Transverse colon (tissue), 4 donors: ENCODE data around the gene CATSPER3. TPM values are rescaled to one million over a fixed set of nuclear protein-coding genes. Genes with fewer than 3 reads are reported as not detected.

Source experiments
- DNase-seq: peaks from one replicate; pipeline ENCODE4 v3.0.0-alpha.2; 2019
- H3K27ac ChIP-seq, 4 donors: fragments of 200-600 bp; sonication (generic); 2 replicates each; pipeline ENCODE4 v1.5.1; 2016 to 2018; ENCODE audit warnings: inconsistent platforms in 4 of 4
- H3K27me3 ChIP-seq: fragments of 200-600 bp; sonication (generic); 2 replicates; pipeline ENCODE4 v1.5.1; 2017; ENCODE audit warnings: inconsistent platforms
- H3K36me3 ChIP-seq, 4 donors: fragments of 200-600 bp; sonication (generic); 2 replicates each; pipeline ENCODE4 v1.5.1; 2017 to 2019; ENCODE audit warnings: inconsistent platforms in 4 of 4
- H3K4me1 ChIP-seq, 4 donors: fragments of 200-600 bp; sonication (generic); 2 replicates each; pipeline ENCODE4 v1.5.1; 2017 to 2020; ENCODE audit warnings: inconsistent platforms in 4 of 4
- H3K4me3 ChIP-seq, 4 donors: fragments of 200-600 bp; sonication (generic); 1 replicate in 1 of 4; 2 replicates in 3 of 4; pipeline versions ENCODE4 v1.5.1 to v1.6.1; 2017 to 2019; ENCODE audit warnings: inconsistent platforms in 4 of 4
- H3K9me3 ChIP-seq, 2 donors: fragments of 200-600 bp; sonication (generic); 2 replicates each; pipeline ENCODE4 v1.5.1; 2017 to 2019; ENCODE audit warnings: inconsistent platforms in 2 of 2
- CTCF ChIP-seq, 5 experiments: fragments of 200-600 bp in 3 of 5; fragments of 450-650 bp in 2 of 5; sonication (generic) in 3 of 5; IDR thresholded peaks; 1 replicate in 2 of 5; 2 replicates in 3 of 5; pipeline ENCODE4 v1.5.1; 2016 to 2017; ENCODE audit warnings: antibody characterized with exemption in 5 of 5, inconsistent platforms in 3 of 5, mild to moderate bottlenecking in 2 of 5, moderate library complexity in 1 of 5
- EP300 ChIP-seq: sonication (generic); formaldehyde crosslinking; IDR thresholded peaks from one replicate; pipeline ENCODE4 v1.6.1; 2017; ENCODE audit warnings: antibody characterized with exemption, low read depth
- POLR2A ChIP-seq: fragments of 450-650 bp; IDR thresholded peaks from one replicate; pipeline ENCODE4 v1.6.1; 2016; ENCODE audit warnings: antibody characterized with exemption, mild to moderate bottlenecking, moderate library complexity
- POLR2AphosphoS5 ChIP-seq, 3 donors: sonication (generic); formaldehyde crosslinking; IDR thresholded peaks; one replicate each; pipeline ENCODE4 v1.6.1; 2016; ENCODE audit warnings: antibody characterized with exemption in 3 of 3
- WGBS, 2 donors: methylation state at CpG; one replicate each; pipeline ENCODE4 v1.1.5; 2018; ENCODE audit warnings: low coverage in 1 of 2; 5-methylcytosine and 5-hydroxymethylcytosine counted together
- in situ Hi-C, 4 donors: fragments of 200-750 bp; cut with MboI; loops; one replicate each; pipeline versions ENCODE4 v1.15.0 to v1.15.1; 2017; ENCODE audit warnings: low sequenced_read_pairs in 3 of 4, low pct_ligation_motif_present in 1 of 4, low pct_unique_long_range_greater_than_20kb in 1 of 4
- intact Hi-C: fragments of 100-400 bp; cut with DNase I; formaldehyde crosslinking; loops from one replicate; pipeline ENCODE4 v1.15.1; 2023; ENCODE audit warnings: low total_unique reads
- total RNA-seq, 4 donors: library from RNA; depleted of rRNA; stranded (reverse); fragments of >200 nt; gene quantifications; one replicate each; pipeline ENCODE4 v1.1.0, GENCODE V29; 2016

CATSPER3 gene
- total RNA-seq, 4 donors from 2014 or later, result 0.32 to 4.1 (median 1.1) TPM; not detected in 1

GRCh38 chr5:135030956-135031812, 63.5 kb downstream of the CATSPER3 start:
- Histone ChIP-seq H3K4me1 (peaks cover 22 to 41% (median 36%) of the 10 kb centered on the region in 4 donors), H3K27me3 (peaks cover 100% of the 10 kb centered on the region), H3K4me3 (peak overlapping the region; percentile 2 to 71 (median 36)), H3K36me3 (no peaks in the 10 kb centered on the region), H3K9me3 (no peaks in the 10 kb centered on the region), H3K27ac (peak overlapping the region; percentile 64 to 85 (median 72))
- TF ChIP-seq CTCF (IDR thresholded peaks at IDR 0.05) (no peak), POLR2A (no peak), EP300 (no peak), POLR2AphosphoS5 (IDR thresholded peaks at IDR 0.05) (no peak)
- intact Hi-C loops, result no loop called here
- no peak for DNase-seq
- in situ Hi-C loops, result loop anchor here in 1 of 4 donors (25.0 kb wide), 1 partner anchor 156 kb away; no protein-coding TSS in a partner anchor
- 21% methylated on average over 54 of the region's 57 CpGs; no CpG with 5 or more reads in 1 of the 2 donors for WGBS, 2 donors

GRCh38 chr5:135031813-135032694, 64.3 kb downstream of the CATSPER3 start:
- no peak for TF ChIP-seq CTCF (IDR thresholded peaks at IDR 0.05)
- no peak for TF ChIP-seq POLR2AphosphoS5 (IDR thresholded peaks at IDR 0.05)
- no peak for TF ChIP-seq EP300
- no peak for TF ChIP-seq POLR2A
- H3K36me3 ChIP-seq, result no peaks in the 10 kb centered on the region
- H3K4me3 ChIP-seq, result peak overlapping the region in 3 of 4 donors; percentile 45 to 71 (median 50)
- no peak for DNase-seq
- peaks cover 100% of the 10 kb centered on the region for H3K27me3 ChIP-seq
- H3K9me3 ChIP-seq, result no peaks in the 10 kb centered on the region
- peaks cover 22 to 41% (median 36%) of the 10 kb centered on the region in 4 donors for H3K4me1 ChIP-seq
- H3K27ac ChIP-seq, result peak overlapping the region; percentile 64 to 85 (median 72)
- in situ Hi-C loops (loop anchor here in 1 of 4 donors (25.0 kb wide), 1 partner anchor 155 kb away; no protein-coding TSS in a partner anchor), intact Hi-C loops (no loop called here)
- WGBS, 2 donors, result 30 to 32% methylated on average over 14 to 15 of the region's 15 CpGs

GRCh38 chr5:135032695-135032998, 64.9 kb downstream of the CATSPER3 start:
- H3K4me1 ChIP-seq, result peaks cover 22 to 41% (median 36%) of the 10 kb centered on the region in 4 donors
- no peak for DNase-seq
- no peaks in the 10 kb centered on the region for H3K9me3 ChIP-seq
- intact Hi-C loops, result no loop called here
- 4 to 20% methylated on average over 10 to 18 of the region's 18 CpGs for WGBS, 2 donors
- no peaks in the 10 kb centered on the region for H3K36me3 ChIP-seq
- no peak for TF ChIP-seq POLR2AphosphoS5 (IDR thresholded peaks at IDR 0.05)
- TF ChIP-seq POLR2A, result no peak
- no peak for TF ChIP-seq EP300
- TF ChIP-seq CTCF (IDR thresholded peaks at IDR 0.05), result no peak
- H3K27ac ChIP-seq, result peak overlapping the region; percentile 73 to 85 (median 77)
- H3K27me3 ChIP-seq, result peaks cover 100% of the 10 kb centered on the region
- in situ Hi-C loops, result loop anchor here in 1 of 4 donors (25.0 kb wide), 1 partner anchor 155 kb away; no protein-coding TSS in a partner anchor
- H3K4me3 ChIP-seq, result peak overlapping the region; percentile 1 to 71 (median 48)
